ENCODE results near the gene TRIP12.
"Not testable (repeated sequence)": the region's sequence is repeated elsewhere in the genome, so short reads cannot be mapped to it uniquely, and the experiment has no call there.

TRIP12 gene

DNA sequence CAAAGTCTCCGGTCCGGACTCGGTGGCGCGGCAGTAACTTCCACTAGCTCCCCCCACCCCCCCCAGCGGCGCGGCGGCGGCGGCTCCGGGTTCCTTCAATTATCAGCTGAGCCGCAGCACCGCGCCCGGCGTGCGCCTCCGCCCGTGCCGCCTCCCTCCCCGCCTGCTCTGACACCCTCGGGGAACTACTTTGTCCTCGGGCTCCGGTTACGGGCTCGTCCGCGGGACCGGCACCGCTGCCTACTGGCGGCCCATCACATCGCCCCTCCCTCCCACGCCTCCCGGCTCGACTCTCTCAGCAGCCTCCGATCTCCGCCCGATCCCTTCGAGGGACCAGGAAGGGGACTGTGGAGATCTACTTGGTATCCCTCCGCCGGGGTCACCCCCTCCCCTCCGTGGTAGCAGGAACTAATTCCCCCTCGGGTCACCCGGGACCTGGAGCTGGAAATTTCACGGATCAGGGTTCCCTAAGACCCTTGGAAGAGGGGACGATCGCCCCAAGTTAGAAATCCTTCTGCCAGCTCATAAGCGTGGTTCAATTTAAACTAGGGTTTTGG is at the start of gene TRIP12:
Gene TRIP12 (minus strand): TSS at position 118 of the 557 bp plus-strand sequence. CDS start 41,930 bp downstream, outside the sequence.
- peak; percentile 85 for DNase-seq

DNA sequence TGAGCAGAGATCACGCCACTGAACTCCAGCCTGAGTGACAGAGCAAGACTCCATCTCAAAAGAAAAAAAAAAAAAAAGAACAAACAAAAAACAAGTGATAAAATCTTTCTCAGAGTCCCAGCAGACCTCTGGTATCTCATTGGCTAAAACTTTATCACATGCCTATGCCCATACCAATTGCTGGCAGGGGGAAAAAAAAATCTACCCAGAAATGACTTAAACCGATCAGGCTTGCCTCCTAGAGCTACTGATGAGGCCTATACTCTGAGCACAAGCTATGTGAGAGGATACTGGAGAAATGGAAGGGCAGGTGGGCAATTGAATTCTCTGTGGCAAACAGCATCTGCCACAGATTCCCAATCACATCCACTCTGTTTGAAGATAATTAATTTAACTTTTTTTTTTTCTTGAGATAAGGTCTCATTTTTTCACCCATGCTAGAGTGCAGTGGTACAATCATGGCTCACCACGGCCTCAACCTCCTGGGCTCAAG is 49.5 kb upstream of the TRIP12 start:
- no peak for DNase-seq

DNA sequence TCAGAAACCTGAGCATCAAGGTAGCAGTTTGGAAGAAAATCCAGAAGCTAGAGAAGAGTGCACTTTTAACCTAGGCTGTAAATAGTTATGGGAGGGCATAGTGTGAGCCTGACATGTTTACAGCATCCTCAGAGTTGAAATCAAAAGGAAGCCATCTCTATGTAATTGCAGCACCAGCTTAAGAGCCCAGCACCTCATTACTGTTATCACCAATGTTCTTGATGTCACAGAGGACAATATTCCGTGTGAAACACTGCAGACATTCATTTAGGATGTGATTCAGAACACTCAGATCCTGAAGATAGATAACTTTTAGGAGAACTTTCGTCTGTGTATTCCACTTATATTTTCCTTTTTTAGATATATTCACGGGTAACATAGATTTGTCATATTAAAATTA is 48.6 kb upstream of the TRIP12 start:
- DNase-seq, result no peak

DNA sequence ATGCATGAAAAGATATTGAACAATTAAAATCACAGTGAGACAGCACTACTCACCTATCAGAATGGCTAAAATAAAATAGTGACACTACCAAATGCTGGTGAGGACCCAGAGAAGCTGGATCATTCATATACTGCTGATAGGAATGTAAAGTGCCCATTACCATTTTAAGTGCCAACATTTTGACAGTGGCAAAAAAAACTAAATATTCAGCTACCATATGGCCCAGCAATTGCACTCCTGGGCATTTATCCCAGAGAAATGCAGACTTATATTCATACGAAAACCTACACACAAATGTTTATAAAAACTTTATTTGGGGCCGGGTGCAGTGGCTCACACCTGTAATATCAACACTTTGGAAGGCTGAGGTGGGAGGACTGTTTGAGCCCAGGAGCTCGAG is 48.1 kb upstream of the TRIP12 start:
- no peak for DNase-seq

DNA sequence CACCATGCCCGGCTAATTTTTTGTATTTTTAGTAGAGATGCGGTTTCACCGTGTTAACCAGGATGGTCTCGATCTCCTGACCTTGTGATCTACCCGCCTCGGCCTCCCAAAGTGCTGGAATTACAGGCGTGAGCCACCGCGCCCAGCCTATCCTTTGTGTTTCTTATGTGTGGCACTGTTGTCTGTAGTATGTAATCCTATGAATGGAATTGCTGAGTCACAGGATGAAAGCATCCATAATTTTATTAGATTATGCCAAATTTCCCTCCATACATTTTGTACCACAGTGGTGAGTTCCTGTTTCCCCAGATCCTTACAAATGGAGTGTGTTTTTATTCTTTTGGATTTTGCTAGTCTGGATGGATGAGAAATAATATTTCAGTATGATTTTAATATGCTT is 41.8 kb upstream of the TRIP12 start:
- not testable (repeated sequence) for DNase-seq

DNA sequence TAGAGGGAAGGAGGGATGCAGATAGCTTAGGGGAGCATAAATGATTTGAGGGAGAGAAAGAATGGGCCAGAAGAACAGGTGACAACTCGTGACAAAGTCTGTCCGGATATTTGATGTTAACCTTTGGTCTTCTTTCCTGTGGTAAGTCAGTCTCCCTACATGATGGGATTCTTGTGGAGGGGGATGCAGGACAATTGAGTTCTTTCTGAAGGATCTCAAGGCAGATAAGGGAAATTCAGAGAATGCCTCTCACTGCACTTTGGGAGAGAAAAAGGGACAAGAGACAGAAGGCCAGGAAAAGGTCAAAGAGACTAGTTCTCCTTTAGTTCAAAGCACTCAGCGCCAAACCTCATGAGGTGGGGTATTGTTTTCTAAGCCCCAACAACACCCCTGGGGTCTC is 34.7 kb upstream of the TRIP12 start:
- DNase-seq, result no peak

DNA sequence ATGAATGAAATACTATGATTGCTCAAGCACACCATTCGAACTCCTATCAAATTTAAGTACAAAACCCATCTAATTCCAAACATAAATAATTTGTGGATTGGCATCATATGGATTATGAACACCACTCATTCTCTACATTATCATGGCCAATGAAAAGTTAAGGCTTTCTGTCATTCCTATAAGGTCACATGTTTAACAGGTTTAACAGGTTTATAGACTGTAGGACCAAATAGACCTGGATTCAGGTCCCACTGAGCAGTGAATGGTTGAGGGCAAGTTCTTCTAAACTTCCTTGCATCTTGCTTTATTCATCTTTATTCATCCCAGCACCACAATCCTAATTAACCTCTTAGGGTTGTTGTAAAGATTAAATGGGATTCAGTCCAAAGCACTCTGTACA is 33.9 kb upstream of the TRIP12 start:
- DNase-seq, result no peak

DNA sequence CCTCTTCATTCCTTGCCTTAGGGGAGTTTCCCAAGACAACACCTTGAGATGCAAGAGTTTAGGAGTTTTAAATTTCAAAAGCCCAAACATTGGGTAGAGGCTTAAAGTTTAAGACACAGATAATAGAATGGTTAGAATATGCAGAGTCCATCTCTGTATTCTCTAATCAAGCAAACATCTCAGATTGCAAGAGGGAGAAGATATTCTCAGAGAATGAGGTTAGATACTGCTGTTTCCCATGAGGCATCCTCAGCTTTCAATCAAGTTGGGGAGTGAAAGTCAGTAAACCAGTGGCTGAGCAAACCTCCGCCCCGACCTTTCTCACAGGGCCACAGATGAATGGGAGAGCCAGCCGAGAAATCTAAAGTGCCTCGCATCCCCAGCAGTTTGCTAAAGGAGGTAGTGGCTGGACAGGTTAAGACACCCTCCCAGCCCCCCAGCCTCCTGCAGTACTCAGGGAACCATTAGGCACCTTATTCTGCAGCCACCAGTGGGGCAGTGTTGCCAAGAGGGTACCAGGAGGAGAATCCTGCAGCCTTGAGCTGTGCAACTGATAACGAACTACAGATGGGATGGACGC is 30.5 kb upstream of the TRIP12 start:
- DNase-seq, result no peak

DNA sequence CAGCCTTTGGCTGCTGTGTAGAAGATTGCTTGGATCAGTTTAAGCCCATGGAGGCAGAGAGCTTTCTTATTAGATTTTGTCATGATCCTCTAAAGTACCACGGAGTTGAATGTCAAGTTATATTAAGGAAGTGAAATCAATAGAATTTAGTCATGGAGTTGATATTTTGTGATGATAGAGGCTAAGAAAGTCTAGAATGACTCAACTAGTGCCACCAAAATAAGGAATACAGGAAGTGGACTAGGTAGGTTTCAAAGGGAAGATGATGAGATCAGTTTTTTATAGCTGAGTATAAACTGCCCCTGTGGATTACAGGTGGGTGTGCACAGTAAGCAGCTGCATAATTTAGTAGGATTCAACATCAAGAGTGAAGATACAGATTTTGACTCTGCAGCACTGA is 25.7 kb upstream of the TRIP12 start:
- DNase-seq, result no peak

DNA sequence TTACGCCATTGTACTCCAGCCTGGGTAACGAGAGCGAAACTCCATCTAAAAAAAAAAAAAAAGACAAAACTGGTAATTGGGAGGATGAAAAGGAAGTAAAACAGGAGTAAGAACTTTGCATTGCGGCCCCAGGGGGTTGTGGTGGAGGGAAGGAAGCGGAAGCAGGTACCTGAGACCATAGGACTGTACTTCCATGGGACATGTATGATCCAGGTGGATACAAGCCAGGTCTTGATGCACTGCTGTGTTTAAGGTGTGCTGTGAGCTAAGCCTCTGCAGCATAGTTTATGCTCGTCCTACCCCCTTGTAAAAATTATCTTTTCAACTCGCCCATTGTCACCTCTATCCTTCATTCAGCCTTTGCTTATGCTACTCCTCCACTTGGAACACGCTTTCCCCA is 24.2 kb upstream of the TRIP12 start:
- DNase-seq, result no peak

DNA sequence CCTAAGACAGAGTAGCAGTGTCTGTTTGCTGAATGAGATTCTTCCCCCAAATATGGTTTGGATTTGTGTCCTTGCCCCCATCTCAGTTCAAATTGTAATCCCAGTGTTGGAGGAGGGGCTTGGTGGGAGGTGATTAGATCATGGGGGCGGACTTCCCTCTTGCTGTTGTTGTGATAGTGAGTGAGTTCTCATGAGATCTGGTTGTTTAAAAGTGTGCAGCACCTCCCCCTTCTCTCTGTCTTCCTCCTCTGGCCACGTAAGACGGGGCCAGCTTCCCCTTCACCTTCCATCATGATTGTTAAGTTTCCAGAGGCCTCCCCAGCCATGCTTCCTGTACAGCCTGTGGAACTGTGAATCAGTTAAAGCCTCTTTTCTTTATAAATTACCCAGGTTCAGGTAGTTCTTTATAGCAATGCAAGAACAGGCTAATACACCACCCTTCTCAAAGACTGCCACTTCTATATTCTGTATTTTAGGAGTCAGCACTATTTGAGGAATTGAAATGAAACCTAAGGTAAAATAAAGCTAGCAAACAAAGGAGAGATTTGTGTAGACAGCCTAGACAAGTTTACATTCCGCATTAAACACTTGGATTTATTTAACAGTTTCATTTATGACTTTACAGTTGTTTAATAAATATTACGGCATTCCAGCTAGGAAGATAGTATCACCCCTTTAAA is 22.1 kb upstream of the TRIP12 start:
- DNase-seq, result no peak

DNA sequence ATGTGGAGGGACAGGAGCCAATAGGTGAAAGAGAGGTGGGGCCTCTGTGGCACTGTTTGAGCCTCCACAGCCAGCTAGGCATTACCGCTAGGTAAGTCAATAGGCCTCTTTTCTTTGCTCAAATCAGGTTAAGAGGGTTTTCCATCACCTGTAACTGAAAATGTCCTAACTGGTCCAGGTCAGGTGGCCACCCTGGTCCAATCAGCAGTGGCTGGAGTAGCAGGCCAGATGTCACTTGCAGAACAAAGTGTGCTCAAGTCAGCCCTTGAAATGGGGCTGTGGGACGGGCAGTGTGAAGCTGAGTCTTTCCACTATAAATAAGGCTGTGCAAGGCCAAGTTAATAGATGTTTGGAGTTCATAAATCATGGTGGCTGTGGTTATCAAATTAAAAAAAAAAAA is 21.4 kb upstream of the TRIP12 start:
- no peak for DNase-seq

DNA sequence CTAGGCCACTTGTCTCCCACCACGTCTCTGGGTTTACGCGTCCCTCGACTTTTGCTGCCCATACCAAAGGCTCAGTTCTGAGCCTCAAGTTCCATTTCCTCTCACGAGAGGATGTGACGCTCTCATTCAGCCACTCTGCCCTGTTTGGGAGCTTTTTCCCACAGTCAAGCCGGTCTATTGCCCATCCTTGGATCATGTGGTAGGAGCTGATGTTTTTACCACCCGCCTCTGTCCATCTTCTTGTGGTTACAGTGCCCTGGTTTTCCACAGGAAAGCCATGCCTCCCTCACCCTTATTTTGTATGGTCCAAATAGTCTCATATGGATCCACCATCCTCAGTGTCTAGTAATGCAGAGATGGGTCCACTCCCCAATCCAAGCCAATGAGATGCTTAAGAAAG is 20.9 kb upstream of the TRIP12 start:
- no peak for DNase-seq

DNA sequence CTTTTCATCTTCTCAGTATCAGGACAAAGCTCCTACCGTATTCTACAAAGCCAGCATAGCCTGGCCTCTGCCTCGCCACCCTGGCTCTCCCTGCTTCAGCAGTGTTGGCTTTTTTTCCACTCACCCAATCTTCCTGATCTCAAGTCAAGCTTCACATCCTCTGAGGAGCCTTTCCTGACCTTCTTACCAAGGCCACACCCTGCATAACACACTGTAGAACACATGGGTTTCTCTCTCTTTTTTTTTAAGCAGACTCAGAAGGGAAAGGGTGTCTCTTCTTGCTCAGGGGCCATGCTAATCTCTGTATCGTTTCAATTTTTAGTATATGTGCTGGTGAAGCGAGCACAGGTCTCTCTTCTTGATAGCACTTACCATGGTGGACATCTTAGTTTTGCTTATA is 15.7 kb upstream of the TRIP12 start:
- no peak for DNase-seq

DNA sequence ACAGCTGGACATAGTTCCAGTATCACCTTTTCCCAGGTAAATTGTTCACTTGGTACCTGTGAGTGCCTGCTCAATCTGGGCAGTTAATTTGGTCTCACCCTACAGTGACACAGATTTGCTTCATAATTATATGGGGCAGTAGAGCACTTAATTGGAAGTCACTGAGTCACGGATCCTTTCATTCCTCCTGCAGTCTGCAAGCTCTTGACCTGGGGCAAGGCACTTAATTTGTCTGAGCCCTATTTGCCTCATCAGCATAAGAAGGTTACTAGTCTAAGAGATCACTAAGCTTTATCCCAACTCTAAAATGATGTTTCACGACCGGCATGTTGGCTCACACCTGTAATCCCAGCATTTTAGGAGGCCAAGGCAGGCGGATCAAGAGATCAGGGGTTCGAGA is 9.4 kb upstream of the TRIP12 start:
- no peak for DNase-seq

DNA sequence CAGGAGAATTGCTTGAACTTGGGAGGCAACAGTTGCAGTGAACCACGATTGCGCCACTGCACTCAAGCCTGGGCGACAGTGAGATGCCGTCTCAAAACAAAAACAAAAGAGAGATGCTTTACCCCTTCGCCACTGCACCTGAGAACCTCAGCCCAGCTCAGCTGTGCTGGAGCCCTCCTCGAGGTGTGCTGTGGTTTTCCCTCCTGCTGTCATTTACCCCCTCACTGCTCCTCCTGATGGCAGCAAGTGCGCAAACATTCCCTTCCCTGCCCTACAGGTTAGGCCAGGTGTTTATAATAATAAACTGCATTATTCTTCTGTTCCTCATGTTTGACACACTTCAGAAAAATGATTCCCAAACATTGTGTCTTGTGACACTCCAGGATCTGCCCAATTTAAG is 8.8 kb upstream of the TRIP12 start:
- DNase-seq, result no peak

DNA sequence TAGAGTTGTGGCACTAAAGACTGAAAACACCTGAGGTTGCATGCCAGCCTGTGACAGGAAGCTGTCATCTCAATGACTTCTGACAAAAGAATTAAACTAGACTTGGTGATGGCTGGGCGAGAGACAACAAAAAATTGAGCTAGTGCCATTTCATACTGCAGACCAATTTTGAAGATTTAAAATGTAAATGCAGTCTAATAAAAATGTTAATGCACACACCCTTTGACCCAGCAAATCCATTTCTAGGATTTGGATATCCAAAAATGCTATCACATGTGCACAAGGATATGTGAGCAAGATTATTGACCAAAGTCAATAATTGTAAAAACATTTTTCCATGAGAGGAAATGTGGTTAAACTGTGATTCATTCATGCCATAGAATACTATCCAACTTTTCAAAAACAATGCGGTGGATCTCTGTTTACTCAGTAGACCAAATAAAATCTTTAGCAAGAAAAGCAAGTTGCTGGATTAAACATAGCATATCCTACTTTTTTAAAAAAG is 6.1 kb upstream of the TRIP12 start:
- DNase-seq, result no peak

DNA sequence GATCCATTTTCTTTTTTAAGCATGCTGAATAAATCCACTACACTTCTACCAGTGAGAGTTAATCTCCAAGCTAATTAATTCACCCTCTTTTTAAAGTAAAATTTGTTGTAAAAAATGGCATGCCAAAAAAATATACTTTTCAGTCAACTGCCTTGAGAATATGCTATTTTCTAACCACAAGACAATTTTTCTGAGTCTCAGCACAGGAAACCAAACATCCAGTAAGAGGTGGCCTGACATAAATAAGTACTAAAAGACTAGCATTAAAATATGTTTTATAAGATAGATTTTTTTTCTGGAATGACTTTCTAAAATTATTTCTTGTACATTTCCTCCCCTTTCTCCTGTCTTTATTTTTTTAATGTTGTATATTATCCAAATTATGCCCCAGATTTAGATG is 3.4 kb upstream of the TRIP12 start:
- DNase-seq, result no peak

DNA sequence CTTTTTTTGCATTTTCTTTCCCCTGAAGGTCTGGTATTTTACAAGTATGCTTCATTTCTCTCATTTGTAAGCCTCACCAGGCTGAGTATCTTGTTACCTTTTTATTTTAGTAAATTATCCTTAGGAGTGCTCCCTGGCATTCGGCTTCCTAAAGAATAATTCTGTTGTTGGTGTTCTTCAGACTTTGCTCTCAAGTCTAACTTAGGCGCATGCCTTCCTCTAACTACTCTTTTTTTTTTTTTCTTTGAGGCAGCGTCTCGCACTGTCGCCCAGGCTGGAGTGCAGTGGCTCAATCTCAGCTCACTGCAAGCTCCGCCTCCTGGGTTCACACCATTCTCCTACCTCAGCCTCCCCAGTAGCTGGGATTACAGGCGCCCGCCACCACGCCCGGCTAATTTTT is 2.7 kb upstream of the TRIP12 start:
- not testable (repeated sequence) for DNase-seq

DNA sequence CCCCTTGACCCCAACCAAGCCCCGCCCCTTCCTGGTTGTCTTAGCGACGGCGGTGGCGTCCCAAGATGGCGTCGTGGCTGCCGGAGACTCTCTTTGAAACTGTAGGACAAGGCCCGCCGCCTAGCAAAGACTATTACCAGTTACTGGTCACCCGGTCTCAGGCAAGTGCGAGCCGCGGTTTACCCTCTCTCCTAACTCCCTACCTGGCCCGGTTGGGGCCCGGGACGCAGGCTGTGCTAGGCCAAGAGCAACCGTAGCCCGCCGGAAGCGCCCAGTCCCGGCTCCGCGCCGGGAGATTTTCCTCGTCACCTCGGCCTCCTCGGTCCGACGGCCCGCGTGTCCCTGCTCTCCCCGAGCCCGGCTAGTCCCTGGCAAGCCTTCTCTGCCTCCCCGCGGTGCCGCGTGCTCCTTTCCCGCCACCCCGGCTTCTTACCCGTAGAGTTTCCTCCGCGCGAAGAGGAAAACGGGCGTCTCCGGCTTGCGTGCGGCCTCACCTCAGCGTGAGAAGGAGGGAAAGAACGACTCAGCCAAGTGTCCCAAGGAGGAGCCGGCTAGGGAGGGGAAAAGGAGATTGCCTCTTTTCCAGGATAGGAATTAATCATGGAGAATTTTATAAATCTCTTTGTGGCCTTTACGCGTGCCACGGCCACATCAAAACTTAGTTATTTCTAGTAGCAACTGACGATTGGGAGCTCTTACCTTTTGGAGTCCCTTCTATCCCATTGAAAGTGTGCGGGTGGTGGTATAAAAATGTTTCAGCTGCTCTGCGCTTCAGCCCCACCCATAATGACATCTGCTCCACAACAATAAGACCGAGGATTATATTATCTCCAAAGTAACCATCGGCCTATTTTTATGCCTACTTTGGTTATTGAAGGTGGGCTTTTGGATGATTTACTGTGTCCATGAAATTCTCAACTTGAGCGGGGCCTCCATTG is 909 bp upstream of the TRIP12 start, which contains the start of gene FBXO36:
Gene FBXO36 (plus strand): TSS at position 55 of the 938 bp plus-strand sequence. CDS start 11 bp downstream, at position 66.
- peak; percentile 81 for DNase-seq

DNA sequence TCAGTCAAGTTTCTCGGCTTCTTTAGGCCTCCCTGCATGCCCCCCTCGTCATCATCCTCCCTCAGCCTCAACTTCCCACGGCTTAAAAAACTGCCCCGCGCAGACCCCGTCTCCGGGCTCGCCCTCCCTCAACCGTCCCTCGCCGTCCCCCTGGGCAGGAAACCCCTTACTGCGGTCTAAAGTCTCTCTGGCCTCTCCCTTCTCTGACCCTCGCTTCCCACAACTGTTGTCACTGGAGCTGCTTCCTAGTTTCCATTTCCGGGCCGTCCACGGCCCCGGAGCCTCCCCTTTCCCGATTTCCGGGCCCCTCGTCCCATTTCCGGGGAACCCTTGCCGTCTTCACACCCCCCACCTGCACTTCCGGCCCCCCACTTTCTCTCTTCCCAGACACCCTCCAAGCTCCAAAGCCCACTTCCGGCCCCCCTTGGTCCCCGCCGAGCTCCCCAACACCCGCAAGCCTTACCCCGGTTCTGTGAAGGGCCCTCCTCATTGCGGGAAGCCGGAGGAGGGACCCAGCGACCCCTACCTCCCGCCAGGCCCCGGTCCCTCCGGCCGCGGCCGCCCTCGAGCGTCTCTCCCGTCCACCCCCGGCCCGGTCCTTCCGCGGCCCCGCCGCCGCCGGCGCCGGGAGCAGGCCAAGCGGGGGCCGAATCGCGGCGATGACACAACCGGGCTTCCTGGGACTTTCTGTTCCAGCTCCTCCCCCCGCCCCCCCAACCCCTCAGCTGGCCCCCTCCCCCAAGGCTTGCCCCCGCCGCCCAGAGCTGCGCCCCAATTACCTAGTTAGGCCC is 513 bp downstream of the TRIP12 start:
- DNase-seq, result no peak

DNA sequence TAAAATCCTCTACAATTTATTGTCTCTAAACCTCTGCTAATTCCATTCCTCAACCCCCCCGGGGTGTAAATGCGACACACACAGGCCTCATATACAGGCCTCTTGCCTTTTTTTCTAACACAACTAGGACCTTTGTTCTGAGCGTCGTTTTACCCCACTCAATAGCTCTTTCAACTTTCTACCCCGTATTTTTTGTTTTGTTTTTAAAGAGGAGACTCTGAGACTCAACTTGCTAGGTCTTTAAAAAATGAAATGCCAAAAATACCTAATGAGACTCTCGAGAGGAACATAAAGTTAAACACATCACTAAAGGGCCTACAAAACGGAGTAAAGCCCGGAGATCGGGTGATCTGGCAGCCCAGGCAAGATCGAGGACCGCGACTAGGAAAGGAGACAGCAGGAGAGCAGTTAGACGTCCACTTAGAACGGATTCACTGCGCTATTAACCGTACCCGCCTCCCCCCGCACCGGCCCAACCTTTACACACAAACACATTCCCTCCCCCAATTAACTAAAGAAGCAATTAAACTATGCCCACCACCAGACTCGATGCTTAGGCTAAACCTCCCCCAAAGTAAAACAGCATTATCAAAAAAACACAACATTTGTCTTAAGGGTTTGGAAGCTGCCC is 1.7 kb downstream of the TRIP12 start:
- peak; percentile 14 for DNase-seq
